B cell (primary cell): ENCODE results near the gene DAPP1. TPM values are rescaled to one million over a fixed set of nuclear protein-coding genes. Genes with fewer than 3 reads are reported as not detected.
A peak's percentile ranks its signal among the peaks of the same experiment; 100 is the strongest.

ENCODE experiments used
- ATAC-seq: fragments of 200-7000 bp; cut with Tn5 transposase; one replicate; pipeline ENCODE4 v1.10.0; 2021; ENCODE audit warnings: low read depth, mild to moderate bottlenecking, moderate number of reproducible peaks, moderate library complexity
- CTCF ChIA-PET: fragments of 350-600 bp; sonication (Branson Sonifier 250); formaldehyde crosslinking; loops from one replicate; lab custom pipeline; 2021; ENCODE audit warnings: antibody characterized with exemption, inconsistent platforms; lab: Charles Lee
- POLR2A ChIA-PET: fragments of 350-600 bp; sonication (Branson Sonifier 250); formaldehyde crosslinking; loops from one replicate; lab custom pipeline; 2021; ENCODE audit warnings: antibody characterized with exemption; lab: Charles Lee
- DNase-seq: peaks from one replicate; pipeline ENCODE4 v3.0.0; 2013
- H2AFZ ChIP-seq: 2 replicates; pipeline ENCODE4 v1.6.1; 2012; ENCODE audit warnings: mild to moderate bottlenecking, low read depth, low read length; ENCODE audit not compliant: insufficient read depth, poor library complexity, severe bottlenecking
- H3K27ac ChIP-seq, 2 donors: 1 replicate in 1 of 2; 2 replicates in 1 of 2; pipeline ENCODE4 v1.5.1; 2012 to 2013; ENCODE audit warnings: low read length in 2 of 2, mild to moderate bottlenecking in 2 of 2, moderate library complexity in 1 of 2
- H3K27me3 ChIP-seq, 4 experiments: fragments of 200-600 bp in 1 of 4; sonication (generic) in 1 of 4; replicated peaks in 1 of 4; 1 replicate in 2 of 4; 2 replicates in 2 of 4; pipeline versions ENCODE4 v1.6.1 to v1.7.0; 2013 to 2016; ENCODE audit warnings: low read length in 3 of 4, mild to moderate bottlenecking in 2 of 4, mixed read lengths in 1 of 4, moderate library complexity in 1 of 4; ENCODE audit not compliant: insufficient read depth in 4 of 4, control insufficient read depth in 3 of 4; ENCODE audit errors: control extremely low read depth in 1 of 4
- H3K36me3 ChIP-seq, 2 experiments: replicated peaks in 1 of 2; 1 replicate in 1 of 2; 2 replicates in 1 of 2; pipeline versions ENCODE4 v1.6.1 to v1.7.1; 2013; ENCODE audit warnings: low read length in 1 of 2; ENCODE audit not compliant: insufficient read depth in 2 of 2, control insufficient read depth in 1 of 2; ENCODE audit errors: control extremely low read depth in 1 of 2, extremely low read depth in 1 of 2
- H3K4me1 ChIP-seq, 2 donors: fragments of 200-600 bp in 1 of 2; sonication (generic) in 1 of 2; 1 replicate in 1 of 2; 2 replicates in 1 of 2; pipeline versions ENCODE4 v1.5.1 to v1.6.1; 2013 to 2017; ENCODE audit warnings: low read length in 2 of 2; ENCODE audit not compliant: control insufficient read depth in 2 of 2, insufficient read depth in 2 of 2
- H3K4me2 ChIP-seq: replicated peaks from 2 replicates; pipeline ENCODE3; 2012; ENCODE audit warnings: mild to moderate bottlenecking, low read depth, low read length; ENCODE audit not compliant: poor library complexity, severe bottlenecking
- H3K4me3 ChIP-seq, 5 experiments: fragments of 200-600 bp in 1 of 5; sonication (generic) in 1 of 5; 1 replicate in 3 of 5; 2 replicates in 2 of 5; pipeline versions ENCODE4 v1.5.1 to v1.7.0; 2011 to 2016; ENCODE audit warnings: low read length in 4 of 5, mild to moderate bottlenecking in 4 of 5, low read depth in 2 of 5, control low read depth in 1 of 5, moderate library complexity in 1 of 5; ENCODE audit not compliant: insufficient read depth in 1 of 5; ENCODE audit errors: control extremely low read depth in 1 of 5, extremely low read depth in 1 of 5
- H3K79me2 ChIP-seq: fragments of 200-600 bp; sonication (generic); one replicate; pipeline ENCODE4 v1.6.0; 2016; ENCODE audit warnings: low read length; ENCODE audit not compliant: control insufficient read depth, insufficient read depth
- H3K9ac ChIP-seq: fragments of 200-600 bp; sonication (generic); 2 replicates; pipeline ENCODE4 v1.6.1; 2017; ENCODE audit warnings: mild to moderate bottlenecking, low read length, moderate library complexity
- H3K9me3 ChIP-seq, 3 donors: one replicate each; pipeline versions ENCODE4 v1.6.1 to v1.7.1; 2013; ENCODE audit warnings: low read length in 2 of 3; ENCODE audit not compliant: control insufficient read depth in 2 of 3, insufficient read depth in 1 of 3; ENCODE audit errors: control extremely low read depth in 1 of 3
- H4K20me1 ChIP-seq: 2 replicates; pipeline ENCODE4 v1.6.0; 2012; ENCODE audit warnings: mild to moderate bottlenecking, low read length; ENCODE audit not compliant: insufficient read depth, control insufficient read depth, poor library complexity, severe bottlenecking
- H3K27ac Mint-ChIP-seq: one replicate; pipeline ENCODE4 v1.8.0; 2021; ENCODE audit warnings: mixed read lengths
- H3K27me3 Mint-ChIP-seq: one replicate; pipeline ENCODE4 v1.8.0; 2021; ENCODE audit warnings: mixed read lengths
- H3K4me1 Mint-ChIP-seq: one replicate; pipeline ENCODE4 v1.8.0; 2021; ENCODE audit warnings: mixed read lengths
- H3K4me3 Mint-ChIP-seq: one replicate; pipeline ENCODE4 v1.8.0; 2021; ENCODE audit warnings: mixed read lengths
- H3K9me3 Mint-ChIP-seq: one replicate; pipeline ENCODE4 v1.8.0; 2022; ENCODE audit warnings: mixed read lengths; ENCODE audit not compliant: insufficient read depth
- CTCF ChIP-seq: fragments of 200-600 bp; IDR thresholded peaks from one replicate; pipeline ENCODE4 v1.8.0; 2022; ENCODE audit warnings: antibody characterized with exemption, mild to moderate bottlenecking
- EZH2 ChIP-seq: IDR thresholded peaks from 2 replicates; pipeline ENCODE4 v1.6.1; 2012; ENCODE audit warnings: borderline replicate concordance, low read depth, mild to moderate bottlenecking, moderate library complexity, low read length; ENCODE audit not compliant: insufficient read depth, poor library complexity, severe bottlenecking
- WGBS: methylation state at CpG from one replicate; pipeline ENCODE4 v1.1.5; 2013; ENCODE audit warnings: missing lambda C conversion rate; ENCODE audit not compliant: insufficient coverage; 5-methylcytosine and 5-hydroxymethylcytosine counted together
- intact Hi-C: fragments of 100-400 bp; cut with micrococcal nuclease; formaldehyde crosslinking; loops from one replicate; pipeline ENCODE4 v1.10.0; 2022
- polyA plus RNA-seq: library from polyadenylated mRNA; depleted of rRNA; stranded (reverse); fragments of >200 nt; gene quantifications from 2 replicates; pipeline ENCODE4 v1.2.3, GENCODE V29; 2012
- total RNA-seq, 2 donors: library from RNA; stranded (reverse); fragments of 120-200 nt in 1 of 2; gene quantifications; 1 replicate in 1 of 2; 2 replicates in 1 of 2; pipeline versions ENCODE4 v1.2.3 to v1.2.4, GENCODE V29; 2013 to 2022

The DAPP1 gene
- total and polyA plus RNA-seq, 2 donors (not counting 1 experiment from before 2014, with no cell fraction given): 82.5 to 166 TPM

- H3K27me3 Mint-ChIP-seq: no peaks in the 10 kb centered on the region
- Histone ChIP-seq H2AFZ (no peak overlapping the region), H3K27ac (peak overlapping the region in 1 of 2 donors; percentile 5), H3K27me3 (no peaks in the 10 kb centered on the region), H3K4me1 (peaks cover 47 to 67% of the 10 kb centered on the region in 2 donors), H3K79me2 (peaks cover 97% of the 10 kb centered on the region), H3K4me3 (no peak overlapping the region), H3K9ac (no peak overlapping the region), H3K36me3 (peaks cover 0 to 32% of the 10 kb centered on the region in 2 experiments), H3K4me2 (no peak overlapping the region), H3K9me3 (no peaks in the 10 kb centered on the region), H4K20me1 (peaks cover 90% of the 10 kb centered on the region)
- DNase-seq (no peak), ATAC-seq (no peak)
- H3K4me3 Mint-ChIP-seq: peak overlapping the region; percentile 27
- H3K4me1 Mint-ChIP-seq: peaks cover 75% of the 10 kb centered on the region
- POLR2A ChIA-PET: interaction anchor here (1.5 kb wide), 1 partner anchor 10 kb away, joined by 5 read pairs; no protein-coding TSS in a partner anchor
- no peaks in the 10 kb centered on the region for H3K9me3 Mint-ChIP-seq
- CTCF ChIA-PET: interaction anchor here (1.1 to 1.4 kb wide), 3 partner anchors 11 to 20 kb away, joined by 3 to 5 read pairs (median 4); partner anchors contain the start of gene DAPP1
- intact Hi-C loops: no loop called here
- peak overlapping the region; percentile 10 for H3K27ac Mint-ChIP-seq
- no peak for TF ChIP-seq CTCF
- no peak for TF ChIP-seq EZH2
- 94% methylated on average over 2 of the region's 6 CpGs for WGBS
These were observed 10.8 kb downstream of the DAPP1 start for GRCh38 chr4:99827454-99827853.

GRCh38 chr4:99827857-99828256 is 11.2 kb downstream of the DAPP1 start:
- intact Hi-C loops: no loop called here
- TF ChIP-seq CTCF: no peak
- Histone ChIP-seq H3K27me3 (no peaks in the 10 kb centered on the region), H3K36me3 (peaks cover 0 to 32% of the 10 kb centered on the region in 2 experiments), H3K4me2 (no peak overlapping the region), H2AFZ (no peak overlapping the region), H3K4me1 (peaks cover 43 to 63% of the 10 kb centered on the region in 2 donors), H3K4me3 (no peak overlapping the region), H3K79me2 (peaks cover 97% of the 10 kb centered on the region), H3K9ac (no peak overlapping the region), H3K9me3 (no peaks in the 10 kb centered on the region), H4K20me1 (peaks cover 88% of the 10 kb centered on the region), H3K27ac (peak overlapping the region in 1 of 2 donors; percentile 5)
- peaks cover 71% of the 10 kb centered on the region for H3K4me1 Mint-ChIP-seq
- no peaks in the 10 kb centered on the region for H3K9me3 Mint-ChIP-seq
- ChIA-PET POLR2A (interaction anchor here (1.5 kb wide), 1 partner anchor 10 kb away, joined by 5 read pairs; no protein-coding TSS in a partner anchor), CTCF (interaction anchor here (1.1 to 1.4 kb wide), 3 partner anchors 11 to 20 kb away, joined by 3 to 5 read pairs (median 4); partner anchors contain the start of gene DAPP1)
- peak overlapping the region; percentile 10 for H3K27ac Mint-ChIP-seq
- DNase-seq (no peak), ATAC-seq (no peak)
- peak overlapping the region; percentile 27 for H3K4me3 Mint-ChIP-seq
- no CpG with 5 or more reads among the region's 1 CpG for WGBS
- no peaks in the 10 kb centered on the region for H3K27me3 Mint-ChIP-seq
